HPDE6-E6E7 (cell line): ENCODE data around the gene DKK3.

Experiments used
- DNase-seq: peaks from one replicate; pipeline ENCODE4 v3.0.0; 2011; ENCODE audit warnings: missing footprints; ENCODE audit errors: extremely low spot score

DKK3 gene

GRCh38 chr11:11944444-11944843 is 64.0 kb downstream of the DKK3 start:
- DNase-seq, result no peak

- no peak for DNase-seq
Observed at GRCh38 chr11:11942668-11943067, 65.8 kb downstream of the DKK3 start.

GRCh38 chr11:11940551-11940950 is 67.9 kb downstream of the DKK3 start:
- no peak for DNase-seq

GRCh38 chr11:11937957-11938356 is 70.5 kb downstream of the DKK3 start:
- DNase-seq, result no peak

- DNase-seq, result no peak
Observed at GRCh38 chr11:11937433-11937832, 71.0 kb downstream of the DKK3 start.

- DNase-seq, result no peak
Observed at GRCh38 chr11:11935536-11935935, 72.9 kb downstream of the DKK3 start.

- DNase-seq, result peak; percentile 7
Observed at GRCh38 chr11:11931461-11932055, 76.9 kb downstream of the DKK3 start.

- no peak for DNase-seq
Observed at GRCh38 chr11:11929920-11930319, 78.5 kb downstream of the DKK3 start.

- no peak for DNase-seq
Observed at GRCh38 chr11:11923828-11924227, 84.6 kb downstream of the DKK3 start.

- no peak for DNase-seq
Observed at GRCh38 chr11:11916981-11917399, 91.4 kb downstream of the DKK3 start.

GRCh38 chr11:11915625-11916024 is 92.8 kb downstream of the DKK3 start:
- DNase-seq, result no peak

- DNase-seq, result no peak
Observed at GRCh38 chr11:11913395-11913794, 95.0 kb downstream of the DKK3 start.
